Adrenal gland (tissue), 5 donors: ENCODE results near the gene CNR1.

Source experiments
- CTCF ChIP-seq, 6 experiments: fragments of 450-650 bp in 4 of 6; fragments of 200-600 bp in 2 of 6; sonication (generic) in 1 of 6; IDR thresholded peaks; 1 replicate in 5 of 6; 2 replicates in 1 of 6; pipeline versions ENCODE4 v1.5.1 to v1.8.0; 2016 to 2021; ENCODE audit warnings: antibody characterized with exemption in 6 of 6, mild to moderate bottlenecking in 2 of 6, moderate library complexity in 1 of 6
- POLR2A ChIP-seq, 2 donors: fragments of 450-650 bp; IDR thresholded peaks; one replicate each; pipeline ENCODE4 v1.6.1; 2017; ENCODE audit warnings: antibody characterized with exemption in 2 of 2, mild to moderate bottlenecking in 2 of 2, moderate library complexity in 1 of 2
- donor health status: DM: no; HTN: no; CAD: no.

- TF ChIP-seq CTCF (IDR thresholded peaks at IDR 0.05) (no peak), POLR2A (IDR thresholded peaks at IDR 0.05) (no peak)
Observed at GRCh38 chr6:88116276-88116675, 49.9 kb downstream of the CNR1 start.
